ENCODE measurements around the gene DNAJC5.
"Not testable (repeated sequence)": the region's sequence is repeated elsewhere in the genome, so short reads cannot be mapped to it uniquely, and the experiment has no call there.

Gene DNAJC5

GRCh38 chr20:63915471-63915870, 20.5 kb downstream of the DNAJC5 start:
- no peak for DNase-seq

DNA sequence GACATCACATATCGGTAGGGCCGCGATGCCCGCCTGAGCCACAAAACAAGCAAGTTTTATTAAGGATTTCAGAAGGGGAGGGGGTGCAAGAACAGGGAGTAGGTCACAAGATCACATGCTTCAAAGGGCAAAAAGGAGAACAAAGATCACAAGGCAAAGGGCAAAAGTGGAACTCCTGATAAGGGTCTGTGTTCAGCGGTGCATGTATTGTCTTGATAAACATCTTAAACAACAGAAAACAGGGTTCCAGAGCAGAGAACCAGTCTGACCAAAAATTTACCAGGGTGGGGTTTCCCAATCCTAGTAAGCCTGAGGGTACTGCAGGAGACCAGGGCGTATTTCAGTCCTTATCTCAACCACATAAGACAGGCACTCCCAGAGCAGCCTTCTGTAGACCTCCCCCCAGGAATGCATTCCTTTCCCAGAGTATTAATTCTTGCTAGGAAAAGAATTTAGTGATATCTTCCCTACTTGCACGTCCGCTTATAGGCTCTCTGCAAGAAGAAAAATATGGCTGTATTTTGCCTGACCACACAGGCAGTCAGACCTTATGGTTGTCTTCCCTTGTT, 21.5 kb downstream of the DNAJC5 start:
- not testable (repeated sequence) for DNase-seq

DNA sequence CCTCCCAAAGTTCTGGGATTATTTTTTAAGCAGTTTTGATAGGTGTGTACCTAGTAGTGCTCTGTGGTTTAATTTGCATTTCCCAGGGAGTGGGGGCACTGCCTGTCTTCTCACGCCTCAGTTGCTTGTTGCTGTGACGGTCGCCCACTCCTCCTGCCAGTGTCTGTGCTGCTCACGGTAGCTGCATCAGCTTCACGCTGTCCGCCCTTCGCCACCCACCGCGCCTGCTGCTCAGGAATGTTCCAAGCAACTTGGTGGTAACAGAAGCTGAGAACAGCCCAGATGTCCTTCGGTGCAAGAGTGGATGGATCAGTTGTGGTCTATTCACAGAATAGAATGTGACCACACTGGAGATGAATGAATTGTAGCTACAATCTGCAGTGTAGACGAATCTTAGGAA, 22.9 kb downstream of the DNAJC5 start:
- no peak for DNase-seq

DNA sequence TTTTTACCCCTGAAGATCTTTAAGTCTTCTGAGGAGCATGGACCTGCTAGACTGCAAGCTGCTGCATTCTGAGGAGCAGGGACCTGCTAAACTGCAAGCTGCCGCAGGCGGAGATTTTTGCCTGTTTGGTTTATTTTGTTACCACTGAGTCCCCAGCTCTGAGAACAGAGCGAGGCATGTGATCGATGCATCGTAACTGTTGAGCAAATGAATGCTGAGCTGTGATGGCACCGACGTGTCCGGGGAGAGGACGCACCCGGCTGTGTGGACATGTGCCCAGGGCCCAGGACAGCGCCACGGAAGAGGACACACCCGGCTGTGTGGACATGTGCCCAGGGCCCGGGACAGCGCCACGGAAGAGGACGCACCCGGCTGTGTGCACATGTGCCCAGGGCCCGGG, 24.2 kb downstream of the DNAJC5 start:
- no peak for DNase-seq

GRCh38 chr20:63920226-63920625, 25.3 kb downstream of the DNAJC5 start:
- no peak for DNase-seq

GRCh38 chr20:63923651-63924050, 28.7 kb downstream of the DNAJC5 start:
- no peak for DNase-seq

GRCh38 chr20:63924241-63924640, 29.3 kb downstream of the DNAJC5 start:
- DNase-seq: no peak

GRCh38 chr20:63926298-63926697, 31.4 kb downstream of the DNAJC5 start:
- no peak for DNase-seq

DNA sequence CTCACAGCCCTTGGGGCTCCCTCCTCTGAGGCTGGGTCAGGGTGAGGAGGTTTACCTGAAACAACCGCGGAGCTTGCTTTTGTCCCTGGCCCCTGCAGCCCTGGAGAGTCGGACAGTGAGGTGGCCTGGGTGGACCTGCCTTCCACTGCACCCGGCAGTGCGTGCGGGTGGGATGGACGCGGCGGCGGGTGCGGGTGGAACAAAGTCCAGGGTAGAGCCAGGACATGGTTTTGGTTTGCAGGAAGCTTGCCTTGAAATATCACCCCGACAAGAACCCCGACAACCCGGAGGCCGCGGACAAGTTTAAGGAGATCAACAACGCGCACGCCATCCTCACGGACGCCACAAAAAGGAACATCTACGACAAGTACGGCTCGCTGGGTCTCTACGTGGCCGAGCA, 34.1 kb downstream of the DNAJC5 start:
- no peak for DNase-seq

GRCh38 chr20:63929473-63929883, 34.6 kb downstream of the DNAJC5 start:
- not testable (repeated sequence) for DNase-seq

GRCh38 chr20:63930971-63931553, 36.1 kb downstream of the DNAJC5 start:
- DNase-seq: no peak

- DNase-seq: no peak
Observed at GRCh38 chr20:63931735-63932134, 36.8 kb downstream of the DNAJC5 start.

GRCh38 chr20:63932606-63933160, 37.8 kb downstream of the DNAJC5 start:
- no peak for DNase-seq

DNA sequence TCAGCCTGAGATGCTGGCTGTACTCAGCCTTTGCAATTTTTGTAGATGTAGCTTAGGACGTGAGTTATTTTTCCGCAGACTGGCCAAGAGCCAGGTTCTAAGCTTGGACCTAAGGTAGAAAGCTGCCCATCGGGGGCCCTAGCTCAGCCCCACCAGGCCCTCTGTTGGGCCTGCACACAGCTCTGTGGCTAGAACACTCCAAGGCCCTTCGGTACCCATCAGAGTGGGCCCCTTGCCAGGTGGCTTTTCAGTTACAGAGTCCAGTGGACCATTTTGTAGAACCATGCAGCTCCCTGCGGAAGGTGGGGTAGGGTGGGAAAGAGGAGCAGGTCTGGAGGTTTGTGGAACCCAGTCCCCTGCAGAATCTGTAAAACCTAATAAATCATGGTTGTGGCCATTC, 38.7 kb downstream of the DNAJC5 start:
- DNase-seq: no peak

- DNase-seq: no peak
Observed at GRCh38 chr20:63934271-63935068, 39.5 kb downstream of the DNAJC5 start.

DNA sequence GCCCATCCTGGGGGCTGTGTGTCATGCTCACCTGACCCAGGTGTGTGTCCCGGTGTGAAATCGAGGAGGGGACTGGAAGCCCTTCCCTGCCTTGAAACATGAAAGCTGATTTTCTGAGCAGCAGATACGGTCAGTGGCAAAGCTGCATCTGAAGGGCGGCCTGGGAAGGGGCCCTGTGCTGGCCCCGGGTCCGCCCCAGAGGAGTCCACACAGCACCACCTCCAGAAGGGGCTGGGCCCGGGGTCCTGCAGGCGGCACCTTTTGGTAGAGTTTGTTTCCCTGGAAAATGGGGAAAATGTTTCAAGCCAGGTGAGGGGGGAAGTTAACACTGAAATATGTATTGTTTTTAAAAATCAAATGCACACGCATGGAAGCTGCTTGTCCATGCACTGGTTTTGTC, 40.5 kb downstream of the DNAJC5 start:
- no peak for DNase-seq

GRCh38 chr20:63937596-63937995, 42.7 kb downstream of the DNAJC5 start:
- no peak for DNase-seq

DNA sequence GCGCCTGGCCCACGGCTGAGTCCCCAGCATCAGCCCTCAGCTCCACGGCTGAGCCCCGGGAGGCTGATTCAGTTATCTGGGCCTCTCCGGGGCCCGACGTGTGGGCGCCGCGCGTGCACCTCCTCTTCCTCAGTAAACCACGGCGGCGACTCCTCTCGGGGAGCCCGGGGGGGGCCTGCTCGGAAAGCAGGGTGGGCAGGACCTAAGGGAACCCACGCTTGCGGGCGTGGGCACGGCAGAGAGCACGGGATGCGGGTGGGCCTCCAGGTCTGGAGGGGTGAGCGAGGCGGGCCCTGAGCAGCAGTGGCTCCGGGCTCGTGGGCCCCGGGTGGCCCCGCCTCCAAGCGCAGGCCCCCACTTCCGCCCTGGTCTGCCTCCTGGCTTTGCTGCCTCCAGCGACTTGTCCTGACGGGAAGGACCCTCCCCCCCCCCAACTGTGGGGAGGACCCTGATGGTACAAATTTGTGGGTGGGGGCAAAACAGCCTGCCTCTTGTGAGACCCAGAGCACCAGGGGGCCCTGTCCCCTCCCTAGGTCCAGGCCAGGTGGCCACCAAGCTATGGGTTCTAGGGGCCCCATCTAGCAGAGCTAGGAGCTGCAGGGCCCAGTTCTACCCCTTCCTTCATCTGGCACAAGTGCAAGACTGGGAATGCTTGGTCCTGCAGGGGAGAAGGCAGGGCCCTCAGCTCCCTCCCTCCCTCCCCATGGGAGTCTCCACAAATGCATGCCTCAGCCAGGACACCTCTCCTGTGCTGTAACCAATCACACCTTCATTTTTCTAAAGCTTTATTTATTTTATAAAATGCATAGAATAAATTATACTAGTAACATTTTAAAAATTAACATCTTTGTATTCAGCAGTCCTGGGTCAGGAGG, 44.4 kb downstream of the DNAJC5 start:
- no peak for DNase-seq

DNA sequence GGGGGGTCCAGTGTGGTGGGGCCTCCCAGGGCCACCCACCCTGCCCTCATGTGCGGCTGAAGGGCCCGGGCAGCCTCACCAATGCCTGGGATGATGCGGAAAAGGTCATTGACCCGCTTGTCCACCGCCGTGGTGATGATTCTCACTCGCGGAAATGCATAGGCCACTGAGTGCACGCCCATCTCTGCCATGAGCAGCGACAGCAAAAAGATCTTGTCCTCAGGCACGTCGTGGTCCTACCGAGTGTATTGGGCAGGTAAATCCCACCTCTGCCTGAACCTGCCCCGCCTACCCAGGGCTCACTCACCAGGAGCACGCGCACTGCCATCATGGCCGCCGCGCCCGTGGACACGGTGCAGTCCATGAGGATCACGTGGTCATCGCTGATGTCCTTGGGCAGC, 45.1 kb downstream of the DNAJC5 start:
- DNase-seq: no peak

GRCh38 chr20:63940472-63941266, 45.7 kb downstream of the DNAJC5 start:
- no peak for DNase-seq

- no peak for DNase-seq
Observed at GRCh38 chr20:63941282-63942081, 46.6 kb downstream of the DNAJC5 start.
